Kidney (tissue), 14 donors: ENCODE measurements around the gene MYO5A. TPM values are rescaled to one million over a fixed set of nuclear protein-coding genes. Genes with fewer than 3 reads are reported as not detected.

Experiments
- DNase-seq, 5 donors: peaks; one replicate each; pipeline ENCODE4 v3.0.0-alpha.2; 2013 to 2020
- FAIRE-seq: peaks from 2 replicates; lab custom pipeline; 2012; peaks lifted over from hg19 to GRCh38; lab: Jason Lieb, UNC
- H3K27ac ChIP-seq, 2 donors: one replicate each; pipeline ENCODE4 v1.7.0; 2013; ENCODE audit warnings: low read depth in 2 of 2, low read length in 2 of 2, inconsistent platforms in 1 of 2
- H3K27me3 ChIP-seq: one replicate; pipeline ENCODE4 v1.7.1; 2013; ENCODE audit warnings: low read length, inconsistent platforms; ENCODE audit not compliant: control insufficient read depth, insufficient read depth
- H3K36me3 ChIP-seq, 3 donors: one replicate each; pipeline versions ENCODE4 v1.7.0 to v1.7.1; 2013; ENCODE audit warnings: low read length in 3 of 3, control low read depth in 1 of 3, inconsistent platforms in 1 of 3; ENCODE audit not compliant: insufficient read depth in 3 of 3, control insufficient read depth in 2 of 3
- H3K4me1 ChIP-seq, 3 donors: one replicate each; pipeline versions ENCODE4 v1.7.0 to v1.7.1; 2013; ENCODE audit warnings: low read length in 3 of 3, inconsistent platforms in 1 of 3, low read depth in 1 of 3; ENCODE audit not compliant: control insufficient read depth in 2 of 3, insufficient read depth in 2 of 3
- H3K4me3 ChIP-seq, 3 donors: one replicate each; pipeline versions ENCODE4 v1.7.0 to v1.8.1; 2013; ENCODE audit warnings: low read length in 3 of 3, control low read depth in 1 of 3, inconsistent platforms in 1 of 3
- H3K9ac ChIP-seq, 3 donors: one replicate each; pipeline versions ENCODE4 v1.7.0 to v1.7.1; 2013; ENCODE audit warnings: low read length in 3 of 3, control low read depth in 1 of 3, inconsistent platforms in 1 of 3
- H3K9me3 ChIP-seq, 3 donors: one replicate each; pipeline versions ENCODE4 v1.7.0 to v1.7.1; 2013; ENCODE audit warnings: low read length in 3 of 3, control low read depth in 1 of 3, inconsistent platforms in 1 of 3; ENCODE audit not compliant: control insufficient read depth in 2 of 3, insufficient read depth in 1 of 3
- CTCF ChIP-seq: IDR thresholded peaks from 3 replicates; pipeline ENCODE4 v1.5.1; 2012; ENCODE audit warnings: mild to moderate bottlenecking, moderate library complexity, borderline replicate concordance; ENCODE audit not compliant: insufficient read depth; ENCODE audit errors: extremely low read depth
- intact Hi-C: fragments of 100-400 bp; cut with DNase I; formaldehyde crosslinking; loops from one replicate; pipeline ENCODE4 v1.11.1; 2022
- polyA plus RNA-seq: library from polyadenylated mRNA; stranded (reverse); fragments of 350-450 nt; fragmentation: Illumina TruSeq; extraction: RNeasy Lipid Tissue Mini Kit (QIAGEN cat#74804); gene quantifications from one replicate; pipeline ENCODE4 v1.2.3, GENCODE V29; 2014; ENCODE audit warnings: low read depth, low replicate concordance; ENCODE audit not compliant: insufficient read depth
- total RNA-seq: library from RNA; stranded (reverse); fragmentation: NEBNext Ultra II Directional; extraction: Animal tissue kit (Norgen Biotek cat#: 25700); gene quantifications from one replicate; pipeline ENCODE4 v1.2.1, GENCODE V29; 2021
- donor health status: control.
- donor health status: control.
- donor health status: control.
- donor health status: control.
- donor health status: control.
- donor health status: DM: yes; HTN: yes; CAD: no.
- donor health status: Normal renal cell carcinoma (clear cell type).

MYO5A gene
- total and polyA plus RNA-seq, 2 donors from 2014 or later, result 3.5 to 32.9 TPM

- TF ChIP-seq CTCF, result no peak
- Histone ChIP-seq H3K9ac (peak overlapping the region in 1 of 3 donors; percentile 51), H3K4me3 (no peak overlapping the region), H3K27me3 (no peaks in the 10 kb centered on the region), H3K27ac (peak overlapping the region; percentile 32 to 63), H3K36me3 (peaks cover 0 to 16% (median 0%) of the 10 kb centered on the region in 3 donors), H3K4me1 (peaks cover 0 to 10% (median 8%) of the 10 kb centered on the region in 3 donors), H3K9me3 (no peaks in the 10 kb centered on the region)
- FAIRE-seq (no peak), DNase-seq (no peak)
- intact Hi-C loops, result no loop called here
Measured at GRCh38 chr15:52280326-52281084, 248.2 kb downstream of the MYO5A start.

GRCh38 chr15:52278636-52279367 is 249.9 kb downstream of the MYO5A start:
- intact Hi-C loops, result no loop called here
- peaks cover 0 to 16% (median 0%) of the 10 kb centered on the region in 3 donors for H3K36me3 ChIP-seq
- no peaks in the 10 kb centered on the region for H3K9me3 ChIP-seq
- peaks cover 0 to 10% (median 8%) of the 10 kb centered on the region in 3 donors for H3K4me1 ChIP-seq
- FAIRE-seq (no peak), DNase-seq (no peak)
- H3K9ac ChIP-seq, result no peak overlapping the region
- H3K27me3 ChIP-seq, result no peaks in the 10 kb centered on the region
- no peak overlapping the region for H3K27ac ChIP-seq
- no peak for TF ChIP-seq CTCF
- no peak overlapping the region for H3K4me3 ChIP-seq

- DNase-seq (no peak), FAIRE-seq (no peak)
- peaks cover 0 to 10% (median 8%) of the 10 kb centered on the region in 3 donors for H3K4me1 ChIP-seq
- no peak overlapping the region for H3K27ac ChIP-seq
- H3K4me3 ChIP-seq, result no peak overlapping the region
- intact Hi-C loops, result no loop called here
- H3K27me3 ChIP-seq, result no peaks in the 10 kb centered on the region
- no peak for TF ChIP-seq CTCF
- no peaks in the 10 kb centered on the region for H3K9me3 ChIP-seq
- no peak overlapping the region for H3K9ac ChIP-seq
- peaks cover 0 to 16% (median 0%) of the 10 kb centered on the region in 3 donors for H3K36me3 ChIP-seq
Measured at GRCh38 chr15:52278135-52278534, 250.5 kb downstream of the MYO5A start.
